Middle frontal gyrus (tissue), 1 donor: ENCODE data around the gene SNED1.

Experiments
- DNase-seq: peaks from one replicate; pipeline ENCODE4 v3.0.0-alpha.2; 2015; ENCODE audit warnings: low spot score; ENCODE audit errors: extremely low spot score

The SNED1 gene

DNA sequence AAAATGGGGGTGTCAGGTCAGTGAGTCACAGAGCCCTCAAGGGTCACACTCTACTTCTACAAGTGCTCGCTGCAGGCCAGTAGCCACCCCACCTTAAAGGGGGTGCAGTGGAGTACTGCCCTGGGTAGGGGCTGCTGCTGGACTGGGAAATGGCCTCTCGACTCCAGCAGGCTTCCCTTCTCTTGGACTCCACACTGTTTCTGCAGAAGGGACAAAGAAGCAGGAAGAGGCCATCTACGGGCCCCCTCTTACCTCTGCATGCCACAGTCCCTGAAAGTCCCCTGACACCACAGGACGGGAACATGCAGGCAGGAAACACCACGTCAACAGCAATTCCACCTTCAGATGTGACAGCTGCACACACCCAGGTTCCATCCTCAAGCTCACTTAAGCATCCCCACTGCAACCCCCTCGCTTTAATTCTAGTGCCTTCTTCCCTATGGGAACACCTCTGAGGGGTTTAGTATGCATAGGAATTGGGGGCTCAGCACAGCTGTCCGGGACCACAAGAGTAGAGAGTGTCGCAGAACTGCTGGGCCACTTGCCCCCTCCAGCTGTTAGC is 22.3 kb downstream of the SNED1 start:
- DNase-seq: no peak

DNA sequence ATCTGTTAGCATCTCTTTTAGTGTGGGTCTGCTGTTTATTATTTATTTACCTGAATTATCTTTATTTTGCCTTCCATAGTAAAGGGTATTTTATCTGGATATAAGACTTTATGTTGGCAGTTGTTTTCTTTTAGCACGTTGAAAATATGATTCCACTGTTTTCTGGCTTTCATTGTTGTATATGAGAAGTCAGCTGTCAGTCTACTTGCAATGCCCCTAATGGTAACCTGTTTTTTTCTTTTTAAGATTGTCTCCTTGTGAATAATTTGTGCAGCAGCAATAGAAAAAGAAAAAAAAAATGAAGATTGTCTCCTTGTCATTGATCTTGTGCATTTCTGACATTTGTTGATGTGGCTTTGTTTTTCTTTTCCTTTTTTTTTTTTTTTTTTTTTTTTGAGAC is 27.2 kb downstream of the SNED1 start:
- DNase-seq: no peak

DNA sequence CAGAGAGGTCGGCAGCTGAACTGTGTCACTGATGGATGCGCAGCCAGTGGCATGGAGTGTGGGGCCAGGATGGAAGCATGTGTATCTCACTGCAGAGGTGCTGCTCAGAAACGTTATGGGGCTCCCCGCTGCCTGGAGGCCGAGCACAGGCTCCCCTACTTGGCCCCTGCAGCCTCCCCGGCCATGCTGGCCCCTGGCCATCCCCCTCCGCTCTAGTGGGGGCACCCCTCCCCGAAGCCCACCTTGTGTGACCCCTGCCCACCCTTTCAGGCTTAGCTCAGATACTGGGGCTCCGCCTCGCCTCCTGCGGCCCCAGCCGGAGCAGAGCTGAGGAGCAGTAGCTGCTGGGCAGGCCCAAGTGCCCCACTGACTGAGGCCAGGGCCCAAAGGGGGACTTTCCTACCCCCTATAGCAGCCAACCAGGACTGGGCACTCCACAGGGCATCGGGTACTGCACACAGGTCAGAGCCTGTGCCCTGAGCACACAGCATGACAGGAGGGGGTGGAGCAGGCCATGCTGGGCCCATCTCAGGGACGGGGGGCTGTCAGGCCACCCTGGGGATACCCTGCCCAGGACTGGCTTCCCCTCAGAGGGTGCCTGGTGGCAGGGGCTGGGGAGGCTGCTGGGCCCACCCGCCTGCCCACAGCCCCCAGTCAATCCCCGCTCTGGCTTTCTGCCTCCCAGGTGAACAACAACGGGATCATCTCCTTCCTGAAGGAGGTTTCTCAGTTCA is 31.3 kb downstream of the SNED1 start:
- no peak for DNase-seq

DNA sequence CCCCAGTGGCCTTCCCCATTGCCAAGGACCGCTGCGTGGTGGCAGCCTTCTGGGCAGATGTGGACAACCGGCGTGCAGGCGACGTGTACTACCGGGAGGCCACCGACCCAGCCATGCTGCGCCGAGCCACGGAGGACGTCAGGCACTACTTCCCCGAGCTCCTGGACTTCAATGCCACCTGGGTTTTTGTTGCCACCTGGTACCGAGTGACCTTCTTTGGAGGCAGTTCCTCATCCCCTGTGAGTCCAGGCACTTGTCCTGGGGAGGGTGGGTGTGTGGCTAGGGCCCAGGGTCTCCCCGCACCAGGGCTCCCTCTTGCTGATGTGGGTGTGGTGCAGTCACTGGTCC is 31.9 kb downstream of the SNED1 start:
- no peak for DNase-seq

DNA sequence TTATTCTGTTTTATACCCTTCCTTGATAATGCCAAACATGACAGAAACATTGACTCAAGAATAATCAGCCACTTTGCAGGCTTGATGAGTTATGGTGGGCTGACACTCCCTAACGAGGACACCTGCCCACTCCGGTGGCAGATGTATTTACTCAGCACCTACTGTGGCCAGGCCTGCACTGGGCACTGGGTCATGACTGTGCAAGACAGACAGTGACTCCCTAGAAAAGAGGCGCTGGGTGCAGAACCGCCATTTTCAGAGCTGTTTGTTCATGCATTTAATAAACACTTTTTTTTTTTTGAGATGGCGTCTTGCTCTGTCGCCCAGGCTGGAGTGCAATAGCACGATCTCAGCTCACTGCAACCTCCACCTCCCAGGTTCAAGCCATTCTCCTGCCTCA is 32.5 kb downstream of the SNED1 start:
- DNase-seq: no peak

DNA sequence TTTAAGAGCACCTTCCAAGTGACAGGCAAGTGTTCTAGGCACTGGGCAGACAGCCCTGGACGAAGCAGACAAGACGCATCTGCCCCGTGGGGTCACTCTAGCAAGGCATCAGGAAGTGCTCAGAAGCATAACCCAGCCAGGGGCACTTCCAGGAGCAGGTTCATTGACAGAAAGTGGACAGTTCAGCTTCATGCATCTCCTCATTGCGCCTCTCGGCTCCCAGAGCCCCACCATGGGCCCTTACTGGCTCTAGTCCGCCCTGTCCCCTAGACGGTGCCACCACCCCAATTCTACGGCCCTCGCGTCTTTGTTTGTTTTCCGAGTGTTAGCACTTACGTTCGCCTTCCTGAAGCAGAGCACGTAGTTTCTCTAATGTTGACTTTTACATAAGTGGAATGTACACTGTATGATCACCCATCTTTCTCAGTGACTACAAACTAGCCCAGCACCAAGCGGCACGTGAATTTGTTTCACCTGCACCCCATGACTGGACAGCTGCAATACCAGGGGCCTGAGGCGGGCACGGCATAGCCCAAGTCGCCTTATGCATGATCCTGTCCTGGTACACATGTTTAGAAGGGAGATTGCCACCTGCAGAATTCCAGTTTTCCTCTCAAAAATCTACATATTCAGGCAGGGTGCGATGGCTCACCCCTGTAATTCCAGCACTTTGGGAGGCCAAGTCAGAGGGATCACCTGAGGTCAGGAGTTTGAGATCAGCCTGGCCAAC is 33.2 kb downstream of the SNED1 start:
- DNase-seq: no peak

DNA sequence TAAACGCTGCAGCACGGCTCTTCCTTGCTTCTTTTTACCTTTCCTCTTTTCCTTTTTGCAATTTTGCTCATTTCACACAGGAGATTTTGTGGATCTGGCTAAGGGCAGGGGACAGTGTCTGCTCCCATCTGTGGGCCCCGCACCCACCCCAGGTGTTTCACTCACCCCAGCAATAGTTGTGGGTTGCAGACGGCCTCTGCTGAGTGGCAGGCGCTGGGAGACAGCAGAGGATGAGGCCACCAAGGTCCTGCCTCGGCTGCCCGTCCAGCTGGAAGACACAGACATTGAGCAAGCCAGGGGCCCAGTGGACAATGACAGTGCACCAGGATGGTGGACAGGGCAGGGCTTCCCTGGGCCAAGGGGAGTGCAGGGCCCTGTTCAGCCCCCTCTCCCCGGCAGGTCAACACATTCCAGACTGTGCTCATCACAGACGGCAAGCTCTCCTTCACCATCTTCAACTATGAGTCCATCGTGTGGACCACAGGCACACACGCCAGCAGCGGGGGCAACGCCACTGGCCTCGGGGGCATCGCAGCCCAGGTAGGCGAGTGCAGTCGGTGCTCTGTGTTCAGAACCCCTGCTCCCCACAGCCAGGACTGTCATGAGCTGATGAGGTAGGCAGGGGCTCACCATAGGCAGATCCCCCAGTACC is 35.0 kb downstream of the SNED1 start:
- no peak for DNase-seq

DNA sequence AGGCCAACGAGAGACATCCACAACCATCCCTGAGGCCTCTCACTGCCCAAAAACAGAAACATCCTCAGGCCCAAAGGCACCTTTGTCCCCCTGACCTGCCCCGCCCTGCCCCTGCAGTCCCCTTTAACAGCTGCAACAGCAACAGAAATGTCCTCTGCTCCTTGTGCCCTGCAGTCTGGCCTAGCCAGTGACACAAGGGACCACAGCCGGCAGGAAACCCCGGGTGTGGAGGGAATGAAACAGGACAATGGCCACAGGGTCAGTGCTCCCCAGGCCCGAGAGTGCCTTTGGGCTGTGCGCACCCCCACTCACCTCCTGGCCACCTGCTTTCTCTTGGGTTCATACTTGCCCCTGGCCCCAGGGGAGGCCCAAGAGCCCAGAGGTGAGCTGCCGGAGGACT is 35.6 kb downstream of the SNED1 start:
- no peak for DNase-seq

DNA sequence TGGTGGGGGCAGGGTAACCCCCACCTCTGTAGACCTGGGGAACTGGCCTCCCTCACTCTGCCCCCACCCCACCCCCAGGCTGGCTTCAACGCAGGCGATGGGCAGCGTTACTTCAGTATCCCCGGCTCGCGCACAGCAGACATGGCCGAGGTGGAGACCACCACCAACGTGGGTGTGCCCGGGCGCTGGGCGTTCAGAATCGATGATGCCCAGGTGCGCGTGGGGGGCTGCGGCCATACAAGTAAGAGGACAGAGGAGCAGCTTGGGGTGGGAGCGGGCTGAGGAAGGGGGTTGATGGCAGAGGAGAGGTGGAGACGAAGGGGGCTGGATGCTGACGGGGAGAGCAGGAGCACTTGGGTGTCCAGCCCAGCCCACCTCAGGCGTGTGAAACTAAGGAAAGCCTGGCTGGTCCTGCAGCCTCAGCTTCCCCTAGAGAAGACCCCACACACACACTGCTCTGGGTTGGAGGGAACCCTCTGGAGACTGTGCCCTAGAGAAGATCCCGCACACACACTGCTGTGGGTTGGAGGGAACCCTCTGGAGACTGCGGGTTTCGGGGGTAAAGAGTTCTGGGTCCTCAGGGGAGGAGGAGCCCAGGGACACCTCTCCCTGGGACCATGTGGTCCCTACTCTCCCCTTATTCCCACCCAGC is 36.2 kb downstream of the SNED1 start:
- DNase-seq: no peak

DNA sequence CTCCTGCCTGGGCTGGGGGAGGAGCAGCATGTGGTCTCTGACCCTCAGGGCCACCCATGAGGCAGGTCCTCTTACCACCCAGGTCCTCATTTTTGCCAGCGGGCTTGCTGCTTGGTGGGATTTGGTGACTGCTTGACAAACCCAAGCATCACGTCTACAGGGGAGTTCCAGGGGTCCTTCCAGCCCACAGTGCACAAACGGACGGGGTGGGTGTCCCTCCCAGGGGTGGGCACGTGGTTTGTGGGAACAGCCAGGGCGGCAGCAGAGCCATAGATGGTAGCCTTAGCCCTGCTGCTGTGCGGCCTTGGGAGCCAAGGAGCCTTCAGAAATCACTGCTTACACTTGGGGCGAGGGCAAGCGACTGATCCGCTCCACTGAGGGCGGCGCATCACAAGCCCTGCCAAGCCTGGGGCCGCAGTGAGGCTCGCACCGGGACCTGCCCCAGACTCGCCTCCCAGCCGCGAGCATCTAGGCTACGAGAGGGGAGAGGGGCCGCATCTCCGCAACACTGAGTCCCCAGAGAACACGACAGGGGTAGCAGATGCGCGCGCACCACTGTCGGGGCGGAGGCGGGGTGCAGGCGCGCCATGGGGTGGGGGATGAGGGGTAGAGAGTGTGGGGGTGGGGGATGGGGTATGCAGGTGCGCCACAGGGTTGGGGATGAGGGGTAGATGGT is 36.9 kb downstream of the SNED1 start:
- DNase-seq: no peak

DNA sequence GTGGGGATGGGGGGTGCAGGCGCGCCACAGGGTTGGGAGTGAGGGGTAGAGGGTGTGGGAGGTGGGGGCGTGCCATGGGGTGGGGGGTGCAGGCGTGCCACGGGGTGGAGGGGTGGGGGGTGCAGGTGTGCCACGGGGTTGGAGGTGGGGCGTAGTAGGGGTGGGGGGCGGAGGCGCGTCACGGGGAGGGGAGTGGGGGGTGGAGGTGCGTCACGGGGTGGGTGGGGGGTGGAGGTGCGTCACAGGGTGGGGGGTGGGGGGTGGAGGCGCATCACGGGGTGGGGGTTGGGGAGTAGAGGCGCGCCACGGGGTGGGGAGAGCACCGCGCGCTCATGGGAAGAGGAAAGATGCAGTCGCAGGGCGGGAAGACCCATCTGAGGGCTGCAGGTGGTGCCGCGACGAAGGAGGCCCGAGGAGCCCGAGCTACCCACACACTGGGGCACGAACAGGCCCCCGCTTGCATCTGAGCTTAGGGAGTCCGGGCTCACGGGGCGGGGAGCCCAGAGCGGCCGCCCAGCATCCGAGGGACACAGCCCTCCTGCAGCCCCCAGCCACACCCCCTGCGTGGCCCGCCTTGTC is 37.5 kb downstream of the SNED1 start:
- no peak for DNase-seq

DNA sequence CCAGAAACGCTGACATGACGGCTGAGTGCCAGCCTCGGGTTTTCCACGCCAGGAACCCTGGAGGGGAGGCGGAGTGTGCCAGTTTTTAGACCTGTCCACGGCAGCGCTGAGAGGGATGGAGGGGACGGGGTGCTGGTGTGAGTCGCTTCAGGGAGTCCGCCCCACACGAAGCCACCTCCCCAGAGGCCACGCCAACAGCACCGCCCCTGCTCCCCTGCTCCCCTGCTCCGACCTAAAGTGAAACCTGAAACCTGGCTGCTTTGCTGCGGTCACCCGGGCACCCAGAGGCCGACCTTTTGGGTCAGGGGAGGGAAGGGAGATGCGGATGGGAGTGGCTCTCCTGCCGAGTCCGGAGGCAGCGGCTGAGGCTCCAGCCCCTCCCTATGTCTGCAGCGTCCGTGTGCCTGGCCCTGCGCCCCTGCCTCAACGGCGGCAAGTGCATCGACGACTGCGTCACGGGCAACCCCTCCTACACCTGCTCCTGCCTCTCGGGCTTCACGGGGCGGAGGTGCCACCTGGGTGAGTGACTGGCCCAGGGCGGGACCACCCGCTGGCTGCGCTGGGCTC is 38.1 kb downstream of the SNED1 start:
- DNase-seq: no peak

DNA sequence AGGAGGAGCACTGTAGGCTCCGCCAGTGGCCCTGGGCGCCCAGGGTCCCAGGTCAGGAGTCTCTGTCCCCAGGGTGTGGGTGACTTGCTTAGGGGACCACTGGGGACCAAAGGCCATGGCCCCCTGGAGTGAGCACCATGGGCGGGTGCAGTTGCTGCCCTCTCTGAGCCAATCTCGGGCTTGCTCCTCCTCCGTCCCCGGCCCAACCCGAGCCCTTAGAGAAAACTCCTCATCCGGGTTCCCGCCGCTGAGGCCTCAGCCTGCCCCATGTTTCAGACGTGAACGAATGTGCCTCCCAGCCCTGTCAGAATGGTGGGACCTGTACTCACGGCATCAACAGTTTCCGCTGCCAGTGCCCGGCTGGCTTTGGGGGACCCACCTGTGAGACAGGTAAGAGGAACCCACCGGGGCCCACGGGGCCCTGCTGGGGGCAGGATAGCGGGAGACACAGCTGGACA is 38.6 kb downstream of the SNED1 start:
- no peak for DNase-seq

DNA sequence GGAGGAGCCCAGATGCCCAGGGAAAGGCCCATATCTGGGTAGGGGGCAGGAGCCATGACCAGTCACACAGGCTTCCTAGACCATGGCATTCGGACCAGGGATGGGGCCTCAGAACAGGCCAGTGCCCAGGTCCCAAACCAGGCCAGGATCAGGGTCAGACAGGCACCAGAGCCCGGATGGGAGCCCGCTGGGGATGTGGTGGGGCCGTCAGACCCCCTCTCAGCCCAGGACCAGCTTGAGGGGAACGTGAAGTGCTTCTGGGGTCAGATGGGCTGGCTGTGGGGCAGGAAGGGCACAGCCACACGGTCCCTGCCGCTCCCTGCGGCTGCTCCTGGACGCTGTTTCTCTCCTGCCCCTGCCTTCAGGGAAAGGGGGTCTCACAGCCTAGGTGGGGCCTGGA is 39.1 kb downstream of the SNED1 start:
- DNase-seq: no peak

DNA sequence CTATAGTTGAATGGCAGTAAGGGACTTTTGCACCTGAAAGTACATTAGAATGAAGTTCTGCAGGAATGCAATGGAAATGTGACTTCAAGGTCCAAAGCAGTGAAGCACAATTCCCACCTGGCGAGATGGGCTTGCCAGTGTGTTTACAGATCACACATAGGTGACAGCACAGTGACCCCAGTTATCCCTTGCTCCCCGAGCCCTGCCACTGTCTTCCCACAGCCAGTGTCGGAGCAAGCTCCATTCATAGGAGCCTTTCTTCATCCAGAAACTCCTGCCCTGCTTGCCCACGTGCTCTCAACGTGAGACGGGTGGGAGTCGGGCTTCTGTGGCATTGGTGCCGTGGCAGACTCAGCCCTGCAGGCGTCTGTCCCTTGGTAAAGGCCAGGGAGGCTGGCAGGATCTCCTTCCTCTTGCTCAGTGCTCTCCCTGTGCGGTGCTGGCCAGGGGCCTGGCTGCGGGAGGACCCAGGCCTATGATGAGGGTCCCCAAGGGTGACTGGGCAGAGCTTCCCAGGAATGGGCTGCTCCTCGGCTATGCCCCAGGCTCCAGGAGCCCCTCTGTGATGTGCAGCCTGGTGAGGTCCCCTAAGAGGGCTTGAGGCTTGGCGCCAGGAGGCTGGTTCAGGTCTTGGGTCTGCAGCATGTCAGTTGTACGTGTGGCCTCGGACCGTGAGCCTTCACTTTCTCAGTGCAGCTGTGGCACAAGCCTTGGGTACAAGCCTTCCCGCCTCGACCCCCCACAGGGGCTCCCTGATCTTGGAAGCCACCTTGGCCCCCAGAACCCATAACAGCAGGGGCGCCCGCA is 40.2 kb downstream of the SNED1 start:
- DNase-seq: no peak

DNA sequence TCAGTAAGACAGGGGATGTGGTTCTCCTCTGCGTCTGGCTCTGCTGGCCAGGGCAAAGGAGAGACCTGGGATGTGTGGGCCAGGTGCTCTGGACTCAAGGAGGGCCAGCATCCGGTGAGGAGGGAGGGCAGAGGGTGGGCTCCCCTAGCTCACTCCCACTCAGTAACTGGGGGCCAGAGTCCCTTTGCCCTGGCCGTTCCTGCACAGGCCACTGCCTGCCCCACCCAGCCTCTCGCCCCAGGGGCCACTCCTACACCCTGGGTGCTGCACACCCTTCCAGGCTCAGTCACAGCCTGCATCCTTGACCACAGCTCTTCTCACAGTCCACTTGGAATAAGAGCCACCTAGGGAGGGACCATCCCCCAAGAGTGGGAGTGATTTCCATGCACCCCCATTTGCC is 41.0 kb downstream of the SNED1 start:
- no peak for DNase-seq

DNA sequence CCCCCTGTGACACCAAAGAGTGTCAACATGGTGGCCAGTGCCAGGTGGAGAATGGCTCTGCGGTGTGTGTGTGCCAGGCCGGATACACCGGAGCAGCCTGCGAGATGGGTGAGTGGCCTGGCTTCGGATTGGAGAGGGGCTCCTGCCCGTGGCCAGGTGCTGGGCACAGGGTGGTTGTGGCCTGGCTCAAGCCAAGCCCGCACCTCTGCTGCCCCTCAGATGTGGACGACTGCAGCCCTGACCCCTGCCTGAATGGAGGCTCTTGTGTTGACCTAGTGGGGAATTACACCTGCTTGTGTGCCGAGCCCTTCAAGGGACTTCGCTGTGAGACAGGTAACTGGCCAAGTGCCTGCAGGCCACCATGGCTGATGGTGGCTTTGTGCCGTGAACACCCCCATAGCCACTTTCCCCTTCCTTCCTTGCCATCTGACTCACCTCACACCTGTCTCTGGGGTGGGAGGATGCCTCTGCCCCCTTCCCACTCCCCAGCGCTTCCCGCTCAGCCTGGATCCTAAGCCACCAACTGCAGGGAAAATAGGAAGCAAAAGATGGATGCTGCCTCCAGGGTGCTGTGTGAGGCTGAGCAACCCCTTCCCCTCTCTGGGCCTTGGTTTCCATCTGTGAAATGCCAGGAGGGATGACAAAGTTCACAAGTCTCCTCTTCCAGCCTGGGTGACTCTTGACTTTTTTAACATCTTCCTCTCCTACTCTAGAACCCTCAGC is 41.8 kb downstream of the SNED1 start:
- no peak for DNase-seq

DNA sequence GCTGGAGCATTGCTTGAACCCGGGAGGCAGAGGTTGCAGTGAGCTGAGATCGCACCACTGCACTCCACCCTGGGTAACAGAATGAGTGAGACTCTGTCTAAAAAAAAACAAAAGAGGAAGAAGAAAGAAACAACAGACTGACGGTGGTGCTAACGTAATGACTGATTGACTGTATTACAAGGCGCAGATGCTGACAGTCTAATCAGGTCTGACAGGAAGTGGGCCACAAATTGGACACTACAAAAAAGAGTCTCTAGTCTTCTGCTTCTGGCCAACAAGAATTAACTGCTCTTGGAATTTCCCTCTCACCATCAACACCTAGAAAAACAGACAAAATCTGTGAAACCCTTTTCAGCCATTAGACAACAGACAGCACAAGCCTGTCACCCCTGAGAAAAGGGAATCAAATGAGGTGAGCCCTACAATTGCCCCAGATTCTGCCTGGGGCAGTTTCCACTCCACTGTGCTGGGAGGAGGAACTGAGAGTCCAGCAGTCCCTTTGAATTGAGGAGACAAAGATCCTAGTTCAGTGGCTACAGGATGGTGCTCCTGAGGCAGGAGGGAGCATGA is 43.3 kb downstream of the SNED1 start:
- DNase-seq: no peak

DNA sequence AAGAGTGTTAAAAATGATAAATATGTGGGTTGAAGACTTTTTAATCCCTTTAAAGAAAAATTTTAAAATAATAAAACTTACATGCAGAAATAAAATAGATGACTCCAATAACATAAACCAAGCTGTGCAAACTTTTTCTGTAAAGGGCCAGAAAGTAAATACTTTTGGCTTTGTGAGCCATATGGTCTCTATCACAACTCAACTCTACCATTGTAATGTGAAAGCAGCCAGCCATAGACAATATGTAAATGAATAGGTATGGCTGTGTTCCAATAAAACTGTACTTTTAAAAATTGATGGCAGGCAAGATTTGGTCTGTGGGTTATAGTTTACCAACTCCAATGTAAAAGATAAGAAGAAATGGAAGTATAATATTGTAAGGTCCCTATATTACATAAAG is 45.2 kb downstream of the SNED1 start:
- no peak for DNase-seq
